IMR-90 (cell line): ENCODE measurements around the gene SMARCA2. TPM values are rescaled to one million over a fixed set of nuclear protein-coding genes. Genes with fewer than 3 reads are reported as not detected.

Source experiments
- ATAC-seq: fragments of 200-7000 bp; cut with Tn5 transposase; 2 replicates; pipeline ENCODE4 v1.9.1; 2020; ENCODE audit warnings: low read depth, mild to moderate bottlenecking, moderate library complexity
- BruUV-seq: library from RNA; stranded (reverse); fragments of 400-500 nt; replicated peaks from 2 replicates; lab custom pipeline; 2021; lab: Mats Ljungman, UMichigan
- CTCF ChIA-PET: fragments of 300-600 bp; formaldehyde crosslinking; extraction: SDS; loops from one replicate; lab custom pipeline; 2021; ENCODE audit warnings: antibody characterized with exemption; lab: Yijun Ruan, JAX
- POLR2A ChIA-PET: fragments of 300-600 bp; sonication (Branson Sonifier 250); formaldehyde crosslinking; loops from one replicate; lab custom pipeline; 2022; ENCODE audit warnings: antibody characterized with exemption; ENCODE audit not compliant: unreplicated experiment; lab: Charles Lee
- DNase-seq: peaks from one replicate; pipeline ENCODE4 v3.0.0; 2013
- H2AFZ ChIP-seq: replicated peaks from 2 replicates; pipeline ENCODE3; 2013; ENCODE audit warnings: low read length, mild to moderate bottlenecking; ENCODE audit not compliant: poor library complexity
- H2AK5ac ChIP-seq: 2 replicates; pipeline ENCODE4 v1.6.1; 2013; ENCODE audit warnings: low read depth, low read length, inconsistent platforms
- H2AK9ac ChIP-seq: replicated peaks from 2 replicates; pipeline ENCODE3; 2013; ENCODE audit warnings: mild to moderate bottlenecking, low read depth, low read length, moderate library complexity; ENCODE audit not compliant: poor library complexity
- H2BK120ac ChIP-seq: 2 replicates; pipeline ENCODE4 v1.6.1; 2013; ENCODE audit warnings: low read depth, low read length, inconsistent platforms
- H2BK15ac ChIP-seq: 3 replicates; pipeline ENCODE4 v1.6.1; 2013; ENCODE audit warnings: low read depth, low read length, inconsistent platforms
- H2BK20ac ChIP-seq: 2 replicates; pipeline ENCODE4 v1.6.1; 2013; ENCODE audit warnings: low read depth, mild to moderate bottlenecking, inconsistent platforms, low read length, moderate library complexity
- H2BK5ac ChIP-seq: 2 replicates; pipeline ENCODE4 v1.6.1; 2013; ENCODE audit warnings: mild to moderate bottlenecking, low read depth, low read length, inconsistent platforms; ENCODE audit not compliant: poor library complexity, severe bottlenecking
- H3K14ac ChIP-seq: replicated peaks from 2 replicates; pipeline ENCODE4 v1.6.1; 2013; ENCODE audit warnings: low read depth, low read length, inconsistent platforms
- H3K18ac ChIP-seq: 2 replicates; pipeline ENCODE4 v1.6.1; 2013; ENCODE audit warnings: low read depth, low read length, control low read depth
- H3K23ac ChIP-seq: 2 replicates; pipeline ENCODE4 v1.6.1; 2013; ENCODE audit warnings: low read depth, low read length, inconsistent platforms
- H3K27ac ChIP-seq: 2 replicates; pipeline ENCODE4 v1.5.1; 2013; ENCODE audit warnings: mild to moderate bottlenecking, control low read depth, low read length; ENCODE audit not compliant: insufficient read depth
- H3K27me3 ChIP-seq: 2 replicates; pipeline ENCODE4 v1.6.1; 2013; ENCODE audit warnings: low read length; ENCODE audit not compliant: control insufficient read depth, insufficient read depth
- H3K36me3 ChIP-seq: 2 replicates; pipeline ENCODE4 v1.6.1; 2013; ENCODE audit warnings: low read length, mixed read lengths; ENCODE audit not compliant: control insufficient read depth, insufficient read depth
- H3K4ac ChIP-seq: 2 replicates; pipeline ENCODE4 v1.6.1; 2013; ENCODE audit warnings: low read depth, low read length, inconsistent platforms
- H3K4me1 ChIP-seq: 2 replicates; pipeline ENCODE4 v1.6.1; 2013; ENCODE audit warnings: low read length, mixed read lengths; ENCODE audit not compliant: control insufficient read depth, insufficient read depth
- H3K4me2 ChIP-seq: 2 replicates; pipeline ENCODE4 v1.6.1; 2013; ENCODE audit warnings: low read depth, mild to moderate bottlenecking, control low read depth, low read length, moderate library complexity
- H3K4me3 ChIP-seq: 2 replicates; pipeline ENCODE4 v1.5.1; 2013; ENCODE audit warnings: low read depth, mild to moderate bottlenecking, control low read depth, low read length, moderate library complexity; ENCODE audit not compliant: insufficient read depth
- H3K56ac ChIP-seq: 2 replicates; pipeline ENCODE4 v1.6.1; 2013; ENCODE audit warnings: low read length, inconsistent platforms; ENCODE audit not compliant: insufficient read depth; ENCODE audit errors: extremely low read depth
- H3K79me1 ChIP-seq, 2 experiments: 2 replicates each; pipeline ENCODE4 v1.6.1; 2013; ENCODE audit warnings: low read length in 2 of 2, inconsistent platforms in 1 of 2, low read depth in 1 of 2
- H3K9ac ChIP-seq: 2 replicates; pipeline ENCODE4 v1.6.1; 2013; ENCODE audit warnings: low read depth, low read length, control low read depth
- H3K9me1 ChIP-seq: 2 replicates; pipeline ENCODE4 v1.6.1; 2013; ENCODE audit warnings: low read length, inconsistent platforms; ENCODE audit not compliant: insufficient read depth
- H3K9me3 ChIP-seq: 2 replicates; pipeline ENCODE4 v1.6.1; 2013; ENCODE audit warnings: low read length; ENCODE audit not compliant: control insufficient read depth, insufficient read depth
- H4K20me1 ChIP-seq: 2 replicates; pipeline ENCODE4 v1.6.1; 2013; ENCODE audit warnings: low read length, inconsistent platforms; ENCODE audit not compliant: insufficient read depth
- H4K5ac ChIP-seq: 2 replicates; pipeline ENCODE4 v1.6.1; 2013; ENCODE audit warnings: mild to moderate bottlenecking, low read depth, low read length, control low read depth
- H4K8ac ChIP-seq, 2 experiments: 2 replicates each; pipeline ENCODE4 v1.6.1; 2013; ENCODE audit warnings: low read depth in 2 of 2, low read length in 2 of 2, control low read depth in 1 of 2, inconsistent platforms in 1 of 2
- H4K91ac ChIP-seq: 2 replicates; pipeline ENCODE4 v1.6.1; 2013; ENCODE audit warnings: low read depth, low read length, inconsistent platforms; ENCODE audit not compliant: insufficient read depth
- BHLHE40 ChIP-seq: fragments of 150-350 bp; IDR thresholded peaks from 2 replicates; pipeline ENCODE4 v1.6.1; 2016; ENCODE audit warnings: mild to moderate bottlenecking, low read depth, low read length
- CEBPB ChIP-seq: IDR thresholded peaks from 2 replicates; pipeline ENCODE4 v1.6.1; 2012; ENCODE audit warnings: low read depth, low read length, improper control_type of control experiment
- POLR2A ChIP-seq: IDR thresholded peaks from 2 replicates; pipeline ENCODE4 v1.6.1; 2012; ENCODE audit warnings: mild to moderate bottlenecking, low read depth, low read length
- RAD21 ChIP-seq: IDR thresholded peaks from 2 replicates; pipeline ENCODE4 v1.6.1; 2012; ENCODE audit warnings: low read length, improper control_type of control experiment
- RFX5 ChIP-seq: IDR thresholded peaks from 2 replicates; pipeline ENCODE4 v1.8.0; 2012; ENCODE audit warnings: low read depth, mild to moderate bottlenecking, low read length, moderate library complexity
- WGBS, 2 experiments: methylation state at CpG; one replicate each; pipeline versions ENCODE4 v1.1.5 to v1.1.7; 2013; ENCODE audit warnings: missing lambda C conversion rate in 2 of 2; ENCODE audit not compliant: insufficient read length in 1 of 2; ENCODE audit errors: extremely low coverage in 2 of 2; 5-methylcytosine and 5-hydroxymethylcytosine counted together
- dilution Hi-C: fragments of 300-500 bp; cut with HindIII; formaldehyde crosslinking; loops from one replicate; pipeline ENCODE4 v1.14.3; 2018; ENCODE audit warnings: low sequenced_read_pairs; ENCODE audit not compliant: unreplicated experiment
- in situ Hi-C: fragments of 300-500 bp; cut with MboI; formaldehyde crosslinking; loops from 3 replicates; pipeline ENCODE4 v1.14.3; 2019; ENCODE audit warnings: low sequenced_read_pairs, inconsistent platforms, mixed read lengths
- intact Hi-C: fragments of 100-400 bp; cut with micrococcal nuclease; formaldehyde crosslinking; loops from 2 replicates; pipeline ENCODE4 v1.10.0; 2022
- polyA plus RNA-seq, 3 experiments: library from polyadenylated mRNA; depleted of rRNA; stranded (reverse); fragments of >200 nt; gene quantifications; 2 replicates each; pipeline ENCODE4 v1.2.3, GENCODE V29; 2012; ENCODE audit warnings: low replicate concordance in 1 of 3
- total RNA-seq: library from RNA; depleted of rRNA; stranded (reverse); fragments of >200 nt; gene quantifications from 2 replicates; pipeline ENCODE4 v1.2.3, GENCODE V29; 2012

SMARCA2 gene
- total and polyA plus RNA-seq, 2 of the 4 experiments (the other 2 are of a cell fraction) = 25.3 to 26.7 TPM

DNA sequence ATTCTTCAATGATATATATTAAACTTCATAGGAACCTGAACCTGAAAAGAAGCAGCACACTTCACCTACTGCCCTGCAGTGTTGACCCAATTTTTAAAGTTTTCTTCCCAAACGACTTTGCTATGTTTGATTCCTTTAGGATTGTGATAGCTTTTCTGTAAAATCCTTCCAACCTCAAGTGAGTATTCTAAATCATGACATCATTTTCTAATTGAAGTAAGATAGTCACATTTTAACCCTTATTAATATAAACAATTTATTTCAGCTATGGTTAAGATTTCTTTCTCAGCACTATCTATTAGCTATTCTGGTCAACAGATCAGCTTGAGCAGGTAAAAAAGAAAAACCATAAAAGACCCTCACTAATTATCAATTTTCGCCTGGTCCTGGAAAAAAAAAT, 162.0 kb downstream of the SMARCA2 start:
- Histone ChIP-seq H3K36me3 (no peaks in the 10 kb centered on the region; the same call in 1 of the 2 replicates), H2AK5ac (no peak overlapping the region), H4K5ac (no peak overlapping the region), H3K18ac (no peak overlapping the region), H2AK9ac (no peak overlapping the region), H2BK120ac (no peak overlapping the region), H3K9me3 (no peaks in the 10 kb centered on the region), H2BK5ac (no peak overlapping the region), H3K79me1 (peaks cover 0 to 3% of the 10 kb centered on the region in 2 experiments; a peak in 1 of 4 replicates), H4K91ac (no peak overlapping the region), H3K14ac (no peak overlapping the region), H2BK20ac (no peak overlapping the region), H3K27me3 (no peaks in the 10 kb centered on the region), H3K4ac (no peak overlapping the region), H2BK15ac (no peak overlapping the region), H3K4me3 (no peak overlapping the region), H4K20me1 (no peaks in the 10 kb centered on the region), H2AFZ (no peak overlapping the region), H3K56ac (no peak overlapping the region), H3K9me1 (no peaks in the 10 kb centered on the region; the same call in none of the 2 replicates), H3K23ac (no peak overlapping the region), H3K4me2 (no peak overlapping the region), H3K27ac (no peak overlapping the region), H3K9ac (no peak overlapping the region), H3K4me1 (peaks cover 3% of the 10 kb centered on the region), H4K8ac (no peak overlapping the region)
- whole genome bisulfite sequencing, 2 experiments = no CpG with 5 or more reads among the region's 2 CpGs
- dilution Hi-C loops (no loop called here), intact Hi-C loops (no loop called here), in situ Hi-C loops (no loop called here)
- DNase-seq = no peak
- ChIA-PET CTCF (interaction anchor here (0.6 kb wide), 1 partner anchor 632 kb away, joined by 3 read pairs; no protein-coding TSS in a partner anchor), POLR2A (no interaction called here)
- ATAC-seq = no peak
- no peak for TF ChIP-seq POLR2A
- no peak for TF ChIP-seq CEBPB
- no peak for TF ChIP-seq RFX5
- no peak for TF ChIP-seq BHLHE40
- no peak for TF ChIP-seq RAD21
- no TSS peak for BruUV-seq
